NCI-H1694 treated with DMSO at 0.1 percent for 48 hours (cell line): ENCODE results near the gene UNC5B.

ENCODE experiments used
- DNase-seq: peaks from one replicate; lab custom pipeline; 2025; lab: John Stamatoyannopoulos, UW

UNC5B gene

GRCh38 chr10:71239946-71240795 is 27.8 kb downstream of the UNC5B start:
- no peak for DNase-seq

- DNase-seq, result no peak
These were observed 28.9 kb downstream of the UNC5B start for GRCh38 chr10:71241114-71241829.

GRCh38 chr10:71241830-71242621 is 29.7 kb downstream of the UNC5B start:
- DNase-seq, result no peak

GRCh38 chr10:71242622-71243009 is 30.2 kb downstream of the UNC5B start:
- DNase-seq, result no peak

GRCh38 chr10:71243756-71244395 is 31.5 kb downstream of the UNC5B start:
- no peak for DNase-seq

- DNase-seq, result no peak
These were observed 32.4 kb downstream of the UNC5B start for GRCh38 chr10:71244431-71245419.

- DNase-seq, result no peak
These were observed 33.3 kb downstream of the UNC5B start for GRCh38 chr10:71245420-71246325.

- no peak for DNase-seq
These were observed 34.4 kb downstream of the UNC5B start for GRCh38 chr10:71246591-71247413.

GRCh38 chr10:71247414-71247705 is 35.0 kb downstream of the UNC5B start:
- no peak for DNase-seq

- DNase-seq, result no peak
These were observed 35.4 kb downstream of the UNC5B start for GRCh38 chr10:71247804-71248203.

GRCh38 chr10:71248210-71248609 is 35.8 kb downstream of the UNC5B start:
- no peak for DNase-seq

GRCh38 chr10:71249996-71250395 is 37.6 kb downstream of the UNC5B start:
- DNase-seq, result no peak

- DNase-seq, result no peak
These were observed 38.0 kb downstream of the UNC5B start for GRCh38 chr10:71250405-71250804.

- DNase-seq, result no peak
These were observed 38.5 kb downstream of the UNC5B start for GRCh38 chr10:71250842-71251241.

- no peak for DNase-seq
These were observed 38.9 kb downstream of the UNC5B start for GRCh38 chr10:71251319-71251718.

- no peak for DNase-seq
These were observed 39.9 kb downstream of the UNC5B start for GRCh38 chr10:71252220-71252619.

GRCh38 chr10:71253981-71254818 is 41.8 kb downstream of the UNC5B start:
- no peak for DNase-seq
